ENCODE data around the gene CACNB4.

Gene CACNB4

DNA sequence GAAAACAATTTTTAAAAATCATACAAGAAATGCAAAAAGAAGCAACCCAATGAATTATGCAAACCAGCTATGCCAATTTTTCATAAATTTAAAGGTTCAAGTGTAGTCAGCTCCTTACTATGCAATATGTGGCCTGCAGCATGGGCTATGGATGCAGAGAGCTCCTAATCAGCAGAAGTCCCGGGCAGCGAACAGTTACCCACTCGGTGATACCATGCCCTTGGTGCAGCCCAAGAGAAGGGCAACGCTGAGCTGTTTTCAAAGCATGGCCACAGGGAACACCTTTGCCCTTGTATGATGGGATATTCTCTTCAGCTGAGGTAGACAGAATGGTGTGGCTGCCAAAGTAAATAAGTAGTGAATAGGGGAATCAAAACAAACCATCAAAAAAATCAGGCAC lies 253.4 kb downstream of the CACNB4 start:
- H4K20me1 ChIP-seq (ENCODE audit: insufficient read depth, low read length) = no peaks in the 10 kb centered on the region
- no peak overlapping the region for H2AFZ ChIP-seq (ENCODE audit: low read length)
- H3K9me3 ChIP-seq (ENCODE audit: low read length) = no peaks in the 10 kb centered on the region
- H3K4me3 ChIP-seq (ENCODE audit: low read depth, low read length, poor library complexity, severe bottlenecking) = no peak overlapping the region
- no peak overlapping the region for H3K27ac ChIP-seq (ENCODE audit: low read depth, low read length, poor library complexity, severe bottlenecking)
- no peak overlapping the region for H3K9ac ChIP-seq (ENCODE audit: low read length)
- no peaks in the 10 kb centered on the region for H3K27me3 ChIP-seq (ENCODE audit: insufficient read depth, low read length)
- no peaks in the 10 kb centered on the region for H3F3A ChIP-seq (ENCODE audit: insufficient read depth, low read length)
- H3K36me3 ChIP-seq (ENCODE audit: insufficient read depth, low read length) = no peaks in the 10 kb centered on the region
- no peak overlapping the region for H3K4me2 ChIP-seq (ENCODE audit: low read length)
- no peak for TF ChIP-seq EZH2 (IDR thresholded peaks at IDR 0.05; ENCODE audit: borderline replicate concordance, low read length)
- TF ChIP-seq, protein P1, sequence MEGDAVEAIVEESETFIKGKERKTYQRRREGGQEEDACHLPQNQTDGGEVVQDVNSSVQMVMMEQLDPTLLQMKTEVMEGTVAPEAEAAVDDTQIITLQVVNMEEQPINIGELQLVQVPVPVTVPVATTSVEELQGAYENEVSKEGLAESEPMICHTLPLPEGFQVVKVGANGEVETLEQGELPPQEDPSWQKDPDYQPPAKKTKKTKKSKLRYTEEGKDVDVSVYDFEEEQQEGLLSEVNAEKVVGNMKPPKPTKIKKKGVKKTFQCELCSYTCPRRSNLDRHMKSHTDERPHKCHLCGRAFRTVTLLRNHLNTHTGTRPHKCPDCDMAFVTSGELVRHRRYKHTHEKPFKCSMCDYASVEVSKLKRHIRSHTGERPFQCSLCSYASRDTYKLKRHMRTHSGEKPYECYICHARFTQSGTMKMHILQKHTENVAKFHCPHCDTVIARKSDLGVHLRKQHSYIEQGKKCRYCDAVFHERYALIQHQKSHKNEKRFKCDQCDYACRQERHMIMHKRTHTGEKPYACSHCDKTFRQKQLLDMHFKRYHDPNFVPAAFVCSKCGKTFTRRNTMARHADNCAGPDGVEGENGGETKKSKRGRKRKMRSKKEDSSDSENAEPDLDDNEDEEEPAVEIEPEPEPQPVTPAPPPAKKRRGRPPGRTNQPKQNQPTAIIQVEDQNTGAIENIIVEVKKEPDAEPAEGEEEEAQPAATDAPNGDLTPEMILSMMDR (IDR thresholded peaks at IDR 0.05; ENCODE audit: low read length) = no peak
- H3K9me2 ChIP-seq (ENCODE audit: low read depth, low read length) = no peaks in the 10 kb centered on the region
- H3K4me1 ChIP-seq (ENCODE audit: insufficient read depth, low read length, severe bottlenecking) = no peaks in the 10 kb centered on the region
- no peaks in the 10 kb centered on the region for H3K79me2 ChIP-seq (ENCODE audit: insufficient read depth, low read length)

DNA sequence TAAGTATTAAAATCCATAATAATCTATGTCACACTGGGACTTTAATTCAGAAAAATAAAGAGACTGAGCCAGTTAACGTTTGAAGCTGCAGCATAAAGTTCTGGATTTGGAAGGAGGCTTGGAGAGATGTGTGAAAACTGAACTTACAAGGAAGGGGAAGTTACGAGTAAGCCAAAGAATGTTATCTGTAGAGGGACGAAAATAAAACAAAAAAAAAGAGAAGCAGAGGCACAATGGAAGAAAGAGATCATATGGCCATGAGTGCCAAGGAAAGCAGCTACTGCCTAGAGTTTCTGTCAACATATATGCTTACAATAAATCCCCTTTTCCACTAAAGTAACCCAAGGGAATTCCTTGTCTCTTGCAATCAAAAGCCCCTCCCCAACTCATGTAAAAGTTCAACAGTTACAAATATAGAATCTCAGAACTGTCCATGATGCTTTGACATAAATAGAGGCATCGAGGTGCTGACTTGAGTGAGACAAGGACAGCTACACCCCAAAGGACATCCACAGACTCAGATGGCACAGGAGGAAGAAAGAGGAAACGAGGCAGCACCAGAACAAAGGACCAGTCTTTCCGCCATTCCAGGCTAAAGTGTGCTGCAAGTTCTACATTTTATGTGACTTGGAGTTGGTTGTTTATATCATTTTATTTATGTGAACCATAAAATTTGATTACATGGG lies 254.5 kb downstream of the CACNB4 start:
- H3K27ac ChIP-seq (ENCODE audit: low read depth, low read length, poor library complexity, severe bottlenecking) = no peak overlapping the region
- no peak for TF ChIP-seq EZH2 (IDR thresholded peaks at IDR 0.05; ENCODE audit: borderline replicate concordance, low read length)
- TF ChIP-seq, protein P1 (IDR thresholded peaks at IDR 0.05; ENCODE audit: low read length) = no peak

DNA sequence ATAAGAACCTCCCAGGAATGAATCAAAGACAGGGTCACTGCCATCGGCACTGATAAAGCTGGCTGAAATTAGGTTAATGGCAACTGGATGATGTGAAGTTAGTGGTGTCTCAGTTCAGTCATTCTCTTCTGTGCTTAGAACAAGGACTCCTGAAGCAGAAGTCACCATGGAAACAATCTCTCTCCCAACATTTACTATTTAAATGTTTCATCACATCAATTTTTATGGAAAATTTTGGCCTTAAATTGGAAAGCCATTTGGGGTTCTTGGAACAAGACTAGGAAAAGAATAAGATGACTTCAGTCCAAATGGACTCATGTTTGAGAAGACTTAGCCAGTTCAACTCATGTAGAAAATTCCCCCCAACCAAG lies 255.2 kb downstream of the CACNB4 start:
- H3K27me3 ChIP-seq (ENCODE audit: insufficient read depth, low read length) = no peaks in the 10 kb centered on the region
- no peak overlapping the region for H3K4me2 ChIP-seq (ENCODE audit: low read length)
- no peaks in the 10 kb centered on the region for H3K4me1 ChIP-seq (ENCODE audit: insufficient read depth, low read length, severe bottlenecking)
- H3K4me3 ChIP-seq (ENCODE audit: low read depth, low read length, poor library complexity, severe bottlenecking) = no peak overlapping the region
- H3F3A ChIP-seq (ENCODE audit: insufficient read depth, low read length) = no peaks in the 10 kb centered on the region
- no peak overlapping the region for H3K27ac ChIP-seq (ENCODE audit: low read depth, low read length, poor library complexity, severe bottlenecking)
- no peaks in the 10 kb centered on the region for H3K9me3 ChIP-seq (ENCODE audit: low read length)
- TF ChIP-seq, protein P1 (IDR thresholded peaks at IDR 0.05; ENCODE audit: low read length) = no peak
- no peak for TF ChIP-seq EZH2 (IDR thresholded peaks at IDR 0.05; ENCODE audit: borderline replicate concordance, low read length)
- H3K79me2 ChIP-seq (ENCODE audit: insufficient read depth, low read length) = no peaks in the 10 kb centered on the region
- no peaks in the 10 kb centered on the region for H4K20me1 ChIP-seq (ENCODE audit: insufficient read depth, low read length)
- H3K9me2 ChIP-seq (ENCODE audit: low read depth, low read length) = no peaks in the 10 kb centered on the region
- no peak overlapping the region for H2AFZ ChIP-seq (ENCODE audit: low read length)
- H3K9ac ChIP-seq (ENCODE audit: low read length) = no peak overlapping the region
- H3K36me3 ChIP-seq (ENCODE audit: insufficient read depth, low read length) = no peaks in the 10 kb centered on the region

More for the DNA sequence above, 254.5 kb downstream of the CACNB4 start:
- Histone ChIP-seq H2AFZ (ENCODE audit: low read length) (no peak overlapping the region), H3K9me3 (ENCODE audit: low read length) (no peaks in the 10 kb centered on the region), H3K4me1 (ENCODE audit: insufficient read depth, low read length, severe bottlenecking) (no peaks in the 10 kb centered on the region), H3K79me2 (ENCODE audit: insufficient read depth, low read length) (no peaks in the 10 kb centered on the region), H3K4me3 (ENCODE audit: low read depth, low read length, poor library complexity, severe bottlenecking) (no peak overlapping the region), H3F3A (ENCODE audit: insufficient read depth, low read length) (no peaks in the 10 kb centered on the region), H3K36me3 (ENCODE audit: insufficient read depth, low read length) (no peaks in the 10 kb centered on the region), H3K4me2 (ENCODE audit: low read length) (no peak overlapping the region), H4K20me1 (ENCODE audit: insufficient read depth, low read length) (no peaks in the 10 kb centered on the region), H3K9me2 (ENCODE audit: low read depth, low read length) (no peaks in the 10 kb centered on the region), H3K27me3 (ENCODE audit: insufficient read depth, low read length) (no peaks in the 10 kb centered on the region), H3K9ac (ENCODE audit: low read length) (no peak overlapping the region)
